Dedifferentiated amniotic fluid mesenchymal stem cell (primary cell): ENCODE results near the gene RAB15.

Source experiments
- DNase-seq: peaks from one replicate; pipeline ENCODE4 v3.0.0-alpha.2; 2016; ENCODE audit errors: extremely low spot score

Gene RAB15

GRCh38 chr14:64971943-64972791 lies at the start of gene RAB15:
Gene RAB15, minus strand, starts transcription at chr14:64972336. Its CDS starts 260 bp downstream, at chr14:64972076.
- DNase-seq, result no peak

GRCh38 chr14:65019944-65020566 lies 47.9 kb upstream of the RAB15 start:
- DNase-seq, result peak; percentile 78

GRCh38 chr14:65016471-65016870 lies 44.3 kb upstream of the RAB15 start:
- DNase-seq, result no peak

GRCh38 chr14:65015391-65015790 lies 43.3 kb upstream of the RAB15 start:
- DNase-seq, result no peak

GRCh38 chr14:65012353-65012752 lies 40.2 kb upstream of the RAB15 start:
- DNase-seq, result no peak

- DNase-seq, result no peak
These were observed 39.4 kb upstream of the RAB15 start for GRCh38 chr14:65011538-65011937.

GRCh38 chr14:65010211-65010931 lies 38.2 kb upstream of the RAB15 start:
- DNase-seq, result no peak

- DNase-seq, result no peak
These were observed 35.1 kb upstream of the RAB15 start for GRCh38 chr14:65007202-65007601.

- DNase-seq, result no peak
These were observed 34.2 kb upstream of the RAB15 start for GRCh38 chr14:65006261-65006721.

GRCh38 chr14:65003394-65003793 lies 31.3 kb upstream of the RAB15 start:
- DNase-seq, result no peak

GRCh38 chr14:65002586-65003210 lies 30.6 kb upstream of the RAB15 start:
- DNase-seq, result no peak

GRCh38 chr14:65001723-65002122 lies 29.6 kb upstream of the RAB15 start:
- no peak for DNase-seq

GRCh38 chr14:65000898-65001591 lies 28.9 kb upstream of the RAB15 start:
- peak; percentile 64 for DNase-seq

GRCh38 chr14:64998455-64998931 lies 26.4 kb upstream of the RAB15 start:
- peak; percentile 20 for DNase-seq

- no peak for DNase-seq
These were observed 25.1 kb upstream of the RAB15 start for GRCh38 chr14:64997108-64997794.

- DNase-seq, result no peak
These were observed 23.2 kb upstream of the RAB15 start for GRCh38 chr14:64995291-64995690.

- no peak for DNase-seq
These were observed 22.4 kb upstream of the RAB15 start for GRCh38 chr14:64994540-64994939.

GRCh38 chr14:64993266-64993930 lies 21.3 kb upstream of the RAB15 start:
- no peak for DNase-seq

- no peak for DNase-seq
These were observed 20.3 kb upstream of the RAB15 start for GRCh38 chr14:64992328-64992885.

GRCh38 chr14:64990939-64991338 lies 18.8 kb upstream of the RAB15 start:
- DNase-seq, result no peak
